Mucosa of descending colon (tissue), 3 donors: Measurements from ENCODE around the gene AP2A2. TPM values are rescaled to one million over a fixed set of nuclear protein-coding genes. Genes with fewer than 3 reads are reported as not detected.

ENCODE experiments used
- ATAC-seq: fragments of 200-7000 bp; cut with Tn5 transposase; one replicate; pipeline ENCODE4 v1.9.1; 2020; ENCODE audit warnings: mild to moderate bottlenecking, moderate library complexity
- DNase-seq, 3 donors: peaks; one replicate each; pipeline ENCODE4 v3.0.0-alpha.2; 2020
- H3K36me3 ChIP-seq: fragments of 200-600 bp; one replicate; pipeline ENCODE4 v1.8.0; 2021; ENCODE audit warnings: low read depth, mild to moderate bottlenecking
- H3K4me1 ChIP-seq: fragments of 200-600 bp; one replicate; pipeline ENCODE4 v1.8.0; 2021; ENCODE audit warnings: low read depth, mild to moderate bottlenecking
- H3K4me3 ChIP-seq: fragments of 200-600 bp; one replicate; pipeline ENCODE4 v1.8.0; 2021; ENCODE audit warnings: mild to moderate bottlenecking
- H3K9me3 ChIP-seq: fragments of 200-600 bp; one replicate; pipeline ENCODE4 v1.8.0; 2021; ENCODE audit warnings: mild to moderate bottlenecking
- intact Hi-C, 2 donors: fragments of 100-400 bp; cut with DNase I in 1 of 2; cut with micrococcal nuclease in 1 of 2; formaldehyde crosslinking; loops; one replicate each; pipeline versions ENCODE4 v1.11.0 to v1.11.1; 2022; cut with DNase I, micrococcal nuclease
- total RNA-seq, 3 donors: library from RNA; stranded (reverse); fragmentation: NEBNext Ultra II Directional in 2 of 3; extraction: Animal tissue kit (Norgen Biotek cat#: 25700) in 2 of 3; gene quantifications; one replicate each; pipeline versions ENCODE4 v1.2.1 to v1.2.4, GENCODE V29; 2021 to 2023
- TF ChIP-seq, protein P1 (sequence below): fragments of 200-600 bp; IDR thresholded peaks from one replicate; pipeline ENCODE4 v1.8.0; 2022; ENCODE audit warnings: antibody characterized with exemption, mild to moderate bottlenecking
- donor health status: DM: no; HTN: no; CAD: no; lungs with moderate emphysema.
- donor health status: DM: no; HTN: no; CAD: no.
- donor health status: DM: no; HTN: yes; CAD: no.

The AP2A2 gene
- total RNA-seq, 3 donors from 2014 or later, result 68.8 to 105 (median 99.5) TPM

DNA sequence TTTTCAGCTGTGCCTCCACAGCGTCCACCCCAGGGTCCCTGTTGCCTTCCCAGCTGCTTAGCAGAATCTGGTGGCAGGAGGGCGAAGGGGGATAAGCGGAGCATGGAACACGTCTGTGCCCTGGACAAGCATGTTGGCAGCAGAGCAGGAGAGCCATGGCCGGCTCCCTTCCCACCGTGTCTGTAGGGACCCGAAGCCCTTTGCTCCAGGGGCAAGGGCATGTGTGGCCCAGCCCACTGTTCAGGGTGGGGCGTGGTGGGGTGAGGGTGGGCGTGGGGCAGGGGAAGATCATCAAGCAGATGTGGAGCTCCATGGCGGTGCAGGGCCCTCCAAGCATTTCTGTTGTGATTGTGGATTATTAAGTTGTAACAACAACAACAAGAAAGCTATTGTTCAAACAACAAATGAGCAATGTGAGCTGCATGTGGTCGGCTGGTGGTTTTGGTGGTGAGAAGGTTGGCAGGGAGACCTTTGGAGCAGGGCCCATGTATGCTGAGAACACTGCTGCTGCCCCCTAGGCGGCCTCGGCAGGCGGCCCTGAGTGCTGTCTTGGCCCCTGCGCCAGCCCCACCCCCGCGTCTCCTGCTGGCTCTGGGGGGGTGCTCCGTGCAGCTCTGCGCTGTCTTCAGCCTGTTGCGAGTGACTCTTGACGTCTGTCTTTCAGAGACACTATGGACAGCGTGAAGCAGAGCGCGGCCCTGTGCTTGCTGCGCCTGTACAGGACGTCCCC, 50.9 kb downstream of the AP2A2 start:
- intact Hi-C loops, result no loop called here
- TF ChIP-seq, protein P1, sequence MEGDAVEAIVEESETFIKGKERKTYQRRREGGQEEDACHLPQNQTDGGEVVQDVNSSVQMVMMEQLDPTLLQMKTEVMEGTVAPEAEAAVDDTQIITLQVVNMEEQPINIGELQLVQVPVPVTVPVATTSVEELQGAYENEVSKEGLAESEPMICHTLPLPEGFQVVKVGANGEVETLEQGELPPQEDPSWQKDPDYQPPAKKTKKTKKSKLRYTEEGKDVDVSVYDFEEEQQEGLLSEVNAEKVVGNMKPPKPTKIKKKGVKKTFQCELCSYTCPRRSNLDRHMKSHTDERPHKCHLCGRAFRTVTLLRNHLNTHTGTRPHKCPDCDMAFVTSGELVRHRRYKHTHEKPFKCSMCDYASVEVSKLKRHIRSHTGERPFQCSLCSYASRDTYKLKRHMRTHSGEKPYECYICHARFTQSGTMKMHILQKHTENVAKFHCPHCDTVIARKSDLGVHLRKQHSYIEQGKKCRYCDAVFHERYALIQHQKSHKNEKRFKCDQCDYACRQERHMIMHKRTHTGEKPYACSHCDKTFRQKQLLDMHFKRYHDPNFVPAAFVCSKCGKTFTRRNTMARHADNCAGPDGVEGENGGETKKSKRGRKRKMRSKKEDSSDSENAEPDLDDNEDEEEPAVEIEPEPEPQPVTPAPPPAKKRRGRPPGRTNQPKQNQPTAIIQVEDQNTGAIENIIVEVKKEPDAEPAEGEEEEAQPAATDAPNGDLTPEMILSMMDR, result no peak
- H3K36me3 ChIP-seq, result peaks cover 3% of the 10 kb centered on the region

DNA sequence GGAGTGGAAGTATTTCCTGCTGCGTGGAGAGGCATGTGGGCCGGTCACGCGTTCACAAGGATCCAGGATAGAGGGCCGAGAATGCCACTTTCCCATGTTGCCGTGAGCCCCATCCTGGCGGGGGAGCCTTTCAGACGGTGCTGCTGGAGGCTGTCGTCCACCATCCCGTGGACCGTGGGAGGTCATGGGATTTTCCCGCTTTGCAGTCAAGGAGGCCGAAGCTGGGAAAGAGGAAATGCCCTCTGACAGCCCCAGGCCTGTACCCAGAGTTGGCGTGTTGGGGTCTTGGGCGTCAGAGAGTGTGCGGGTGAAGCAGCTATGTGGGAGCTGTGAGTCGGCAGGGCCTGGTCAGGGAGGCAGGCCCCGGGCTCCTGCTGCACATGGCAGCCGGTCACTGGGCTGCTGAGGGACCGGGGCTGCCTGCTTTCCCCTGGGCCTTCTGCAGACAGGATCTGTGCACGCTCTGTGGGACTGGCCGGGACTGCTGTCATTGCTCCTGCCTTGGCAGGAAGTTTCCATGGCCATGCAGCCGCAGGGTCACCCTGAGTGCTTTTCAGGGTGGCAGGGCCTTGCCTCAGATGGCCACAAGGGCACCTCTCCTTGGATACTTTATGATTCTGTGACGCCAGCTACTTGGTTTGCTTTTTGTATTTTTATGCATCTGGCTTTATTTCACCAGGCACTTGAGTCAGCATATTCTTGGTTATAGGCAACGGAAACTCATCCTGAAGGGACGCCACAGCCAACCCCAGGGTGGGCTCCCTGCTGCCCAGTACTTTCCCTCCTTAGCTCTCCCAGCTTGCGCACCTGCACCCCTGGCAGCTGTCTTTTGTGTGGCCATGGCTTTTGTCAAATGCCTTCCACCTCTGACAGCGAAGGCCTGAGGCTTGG, 52.4 kb downstream of the AP2A2 start:
- no peak for ATAC-seq
- peaks cover 3% of the 10 kb centered on the region for H3K36me3 ChIP-seq
- intact Hi-C loops, result no loop called here
- TF ChIP-seq, protein P1, result no peak
- no peaks in the 10 kb centered on the region for H3K4me1 ChIP-seq
- no peak overlapping the region for H3K4me3 ChIP-seq
- DNase-seq, result no peak
- no peaks in the 10 kb centered on the region for H3K9me3 ChIP-seq

More for the DNA sequence above, 50.9 kb downstream of the AP2A2 start:
- Histone ChIP-seq H3K9me3 (no peaks in the 10 kb centered on the region), H3K4me3 (no peak overlapping the region), H3K4me1 (no peaks in the 10 kb centered on the region)
- DNase-seq (no peak), ATAC-seq (no peak)

DNA sequence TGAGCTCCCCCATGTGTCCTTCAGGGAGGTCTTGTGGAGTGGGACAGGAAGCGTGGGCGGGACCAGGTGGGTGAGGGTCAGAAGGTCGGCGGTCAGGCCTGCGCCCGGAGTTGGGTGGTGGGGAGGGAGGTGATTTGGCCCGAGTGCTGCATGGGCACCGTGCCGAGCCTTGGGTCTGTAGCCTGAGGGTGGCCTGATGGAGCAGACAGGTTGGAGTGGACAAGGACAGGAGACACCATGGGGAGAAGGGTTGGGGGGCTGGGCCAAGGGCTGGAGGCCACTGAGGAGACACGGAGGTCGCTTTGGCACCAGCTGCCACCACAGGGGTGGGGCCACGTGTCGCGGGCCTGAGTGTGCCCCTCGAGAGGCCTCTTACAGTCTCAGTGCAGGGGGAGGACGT, 53.1 kb downstream of the AP2A2 start:
- TF ChIP-seq, protein P1, result no peak
- ATAC-seq (no peak), DNase-seq (no peak)
- no peaks in the 10 kb centered on the region for H3K9me3 ChIP-seq
- H3K36me3 ChIP-seq, result peaks cover 3% of the 10 kb centered on the region
- intact Hi-C loops, result no loop called here
- H3K4me1 ChIP-seq, result no peaks in the 10 kb centered on the region
- H3K4me3 ChIP-seq, result no peak overlapping the region

DNA sequence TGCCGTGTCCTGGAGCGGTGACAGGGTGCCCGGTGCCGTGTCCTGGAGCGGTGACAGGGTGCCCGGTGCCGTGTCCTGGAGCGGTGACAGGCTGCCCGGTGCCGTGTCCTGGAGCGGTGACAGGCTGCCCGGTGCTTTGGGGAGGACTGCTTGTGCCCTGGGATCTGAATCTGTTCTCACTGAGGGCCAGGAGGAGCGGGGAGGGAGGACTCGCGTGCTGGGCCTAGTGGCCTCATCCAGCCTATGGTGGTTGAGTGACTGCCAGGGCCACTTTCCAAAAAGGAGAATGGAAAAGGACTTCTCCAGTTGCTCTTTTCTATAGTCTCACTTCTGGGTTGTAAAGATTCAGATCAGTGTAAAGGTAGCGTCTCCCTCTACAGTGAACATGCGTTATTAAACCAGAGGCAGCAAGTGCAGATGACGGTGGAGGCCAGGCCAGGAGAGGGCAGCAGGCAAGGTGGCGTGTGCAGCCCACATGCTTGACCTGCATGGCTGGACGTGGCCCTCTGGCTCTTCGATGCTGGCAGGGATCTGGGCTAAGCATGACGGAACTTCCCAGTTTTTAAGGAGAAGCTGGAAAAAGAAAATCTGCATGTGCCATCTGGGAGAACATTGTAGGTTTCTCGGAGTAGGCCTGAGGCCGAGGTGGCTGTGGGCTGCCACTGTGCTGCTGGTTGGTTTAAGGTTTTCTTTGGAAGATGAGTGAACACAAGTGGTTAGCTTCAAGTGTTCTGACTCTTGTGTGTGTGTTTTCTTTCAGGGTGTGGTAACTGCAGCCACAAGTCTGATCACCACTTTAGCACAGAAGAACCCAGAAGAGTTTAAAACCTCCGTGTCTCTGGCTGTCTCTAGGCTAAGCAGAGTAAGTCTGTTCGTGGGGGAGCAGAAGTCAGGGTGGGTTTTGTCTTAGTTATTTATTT, 55.0 kb downstream of the AP2A2 start:
- Histone ChIP-seq H3K9me3 (no peaks in the 10 kb centered on the region), H3K4me1 (no peaks in the 10 kb centered on the region), H3K4me3 (no peak overlapping the region), H3K36me3 (peaks cover 3% of the 10 kb centered on the region)
- ATAC-seq (no peak), DNase-seq (no peak)
- intact Hi-C loops, result no loop called here
- TF ChIP-seq, protein P1, result no peak

DNA sequence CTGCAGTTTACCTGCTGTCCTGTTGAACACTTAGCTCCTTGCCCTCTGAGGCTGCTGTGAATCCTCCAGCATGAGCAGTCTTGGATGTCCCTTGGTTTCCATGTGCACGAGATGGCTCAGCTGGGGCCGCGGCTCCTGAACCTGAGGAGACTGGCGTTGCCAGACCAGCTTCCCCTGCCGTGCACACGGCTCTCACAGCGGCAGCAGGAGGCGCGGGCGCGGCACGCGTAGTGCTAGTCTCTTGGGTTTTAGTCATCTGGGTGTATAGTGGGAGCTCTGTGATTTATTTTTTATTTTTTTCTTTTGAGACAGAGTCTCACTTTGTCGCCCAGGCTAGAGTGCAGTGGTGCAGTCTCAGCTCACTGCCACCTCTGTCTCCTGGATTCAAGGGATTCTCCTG, 56.1 kb downstream of the AP2A2 start:
- H3K4me3 ChIP-seq, result no peak overlapping the region
- DNase-seq, result no peak
- TF ChIP-seq, protein P1, result no peak
- no peak for ATAC-seq
- H3K4me1 ChIP-seq, result no peaks in the 10 kb centered on the region
- intact Hi-C loops, result no loop called here
- peaks cover 5% of the 10 kb centered on the region for H3K36me3 ChIP-seq
- H3K9me3 ChIP-seq, result no peaks in the 10 kb centered on the region
